COLO668 (cell line): ENCODE data around the gene NEK6.

Experiments
- DNase-seq: peaks from one replicate; lab custom pipeline; 2025; ENCODE audit not compliant: unreplicated experiment; lab: John Stamatoyannopoulos, UW

The NEK6 gene

GRCh38 chr9:124257844-124258606 lies at the start of gene NEK6:
NEK6 (plus strand) TSS chr9:124257949; CDS start chr9:124301965, 44,016 bp downstream.
- peak; percentile 82 for DNase-seq

GRCh38 chr9:124208571-124208970 lies 49.2 kb upstream of the NEK6 start:
- no peak for DNase-seq

GRCh38 chr9:124209279-124209678 lies 48.5 kb upstream of the NEK6 start:
- no peak for DNase-seq

GRCh38 chr9:124209774-124210173 lies 48.0 kb upstream of the NEK6 start:
- DNase-seq, result no peak

- no peak for DNase-seq
Observed at GRCh38 chr9:124210697-124211096, 47.1 kb upstream of the NEK6 start.

GRCh38 chr9:124212381-124213050 lies 45.2 kb upstream of the NEK6 start:
- no peak for DNase-seq

- DNase-seq, result no peak
Observed at GRCh38 chr9:124213396-124213795, 44.4 kb upstream of the NEK6 start.

GRCh38 chr9:124214116-124214515 lies 43.6 kb upstream of the NEK6 start:
- DNase-seq, result no peak

- no peak for DNase-seq
Observed at GRCh38 chr9:124214596-124215367, 43.0 kb upstream of the NEK6 start.

- no peak for DNase-seq
Observed at GRCh38 chr9:124215368-124215910, 42.3 kb upstream of the NEK6 start.

- no peak for DNase-seq
Observed at GRCh38 chr9:124215956-124216355, 41.8 kb upstream of the NEK6 start.

GRCh38 chr9:124216474-124217176 lies 41.1 kb upstream of the NEK6 start:
- no peak for DNase-seq

GRCh38 chr9:124217836-124218437 lies 39.8 kb upstream of the NEK6 start:
- no peak for DNase-seq

GRCh38 chr9:124218438-124218982 lies 39.2 kb upstream of the NEK6 start:
- DNase-seq, result peak; percentile 69

- DNase-seq, result peak; percentile 23
Observed at GRCh38 chr9:124218987-124219461, 38.7 kb upstream of the NEK6 start.

- DNase-seq, result peak; percentile 66
Observed at GRCh38 chr9:124220946-124221451, 36.8 kb upstream of the NEK6 start.

GRCh38 chr9:124221676-124222075 lies 36.1 kb upstream of the NEK6 start:
- no peak for DNase-seq

- DNase-seq, result no peak
Observed at GRCh38 chr9:124222109-124222508, 35.6 kb upstream of the NEK6 start.

GRCh38 chr9:124222918-124223720 lies 34.6 kb upstream of the NEK6 start:
- DNase-seq, result peak; percentile 84
